ENCODE measurements around the gene HOXD11. TPM values are rescaled to one million over a fixed set of nuclear protein-coding genes. Genes with fewer than 3 reads are reported as not detected.

Gene HOXD11
- total and polyA plus RNA-seq, 2 of the 4 experiments (the other 2 are of a cell fraction): not detected

DNA sequence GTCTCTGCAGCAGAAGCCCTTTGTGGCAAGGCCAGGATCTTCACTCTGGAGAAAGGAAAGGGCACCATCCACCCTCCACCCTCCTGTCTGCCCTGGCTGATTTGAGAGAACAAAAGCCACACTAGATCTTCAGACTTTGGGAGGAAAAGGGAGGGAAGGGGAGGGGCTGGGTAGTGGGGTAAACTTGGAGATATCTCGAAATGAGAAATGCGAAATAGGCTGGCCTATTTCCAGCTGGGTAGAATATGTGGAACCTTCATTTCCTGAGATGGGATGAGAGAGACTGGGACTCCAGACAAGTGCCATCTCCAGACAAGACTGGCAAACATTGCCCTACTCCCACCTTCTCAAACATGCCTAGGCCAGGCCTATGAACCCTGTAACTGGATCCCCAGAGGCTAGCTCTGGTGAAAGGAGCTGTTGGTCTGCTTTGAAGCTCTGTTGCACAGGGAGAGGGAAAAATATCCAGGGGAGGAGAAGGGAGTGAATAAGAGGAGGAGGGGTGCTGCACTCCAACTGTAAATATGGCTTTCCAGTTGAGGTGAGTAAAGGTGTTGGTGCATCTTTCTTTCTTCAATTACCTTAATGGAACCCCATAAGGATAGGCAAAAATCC, 5.8 kb upstream of the HOXD11 start:
- Histone ChIP-seq H4K91ac (ENCODE audit: insufficient read depth, low read depth, low read length) (no peak overlapping the region), H2BK5ac (ENCODE audit: low read depth, low read length, poor library complexity, severe bottlenecking) (no peak overlapping the region), H2AFZ (replicated peaks; ENCODE audit: low read length, poor library complexity) (no peak overlapping the region), H3K79me1 (ENCODE audit: low read depth in 1 of 2, low read length in 2 of 2) (no peaks in the 10 kb centered on the region), H4K20me1 (ENCODE audit: insufficient read depth, low read length) (no peaks in the 10 kb centered on the region), H3K4me1 (ENCODE audit: control insufficient read depth, insufficient read depth, low read length) (peaks cover 3% of the 10 kb centered on the region; the same call in 1 of the 2 replicates), H2BK120ac (ENCODE audit: low read depth, low read length) (no peak overlapping the region), H2AK9ac (replicated peaks; ENCODE audit: low read depth, low read length, poor library complexity) (no peak overlapping the region), H3K4me3 (ENCODE audit: insufficient read depth, low read depth, low read length) (no peak overlapping the region), H3K4ac (ENCODE audit: low read depth, low read length) (no peak overlapping the region), H3K14ac (replicated peaks; ENCODE audit: low read depth, low read length) (no peak overlapping the region), H2BK15ac (ENCODE audit: low read depth, low read length) (no peak overlapping the region), H3K23ac (ENCODE audit: low read depth, low read length) (no peak overlapping the region), H3K56ac (ENCODE audit: extremely low read depth, insufficient read depth, low read length) (no peak overlapping the region), H3K9me3 (ENCODE audit: control insufficient read depth, insufficient read depth, low read length) (peaks cover 1% of the 10 kb centered on the region; the same call in 1 of the 2 replicates), H3K4me2 (ENCODE audit: low read depth, low read length) (no peak overlapping the region), H3K27ac (ENCODE audit: insufficient read depth, low read length) (no peak overlapping the region), H2BK20ac (ENCODE audit: low read depth, low read length) (no peak overlapping the region), H3K36me3 (ENCODE audit: control insufficient read depth, insufficient read depth, low read length) (no peaks in the 10 kb centered on the region), H3K9me1 (ENCODE audit: insufficient read depth, low read length) (no peaks in the 10 kb centered on the region), H2AK5ac (ENCODE audit: low read depth, low read length) (no peak overlapping the region), H3K18ac (ENCODE audit: low read depth, low read length) (no peak overlapping the region), H4K8ac (ENCODE audit: low read depth in 2 of 2, low read length in 2 of 2) (no peak overlapping the region), H3K9ac (ENCODE audit: low read depth, low read length) (no peak overlapping the region), H4K5ac (ENCODE audit: low read depth, low read length) (no peak overlapping the region), H3K27me3 (ENCODE audit: control insufficient read depth, insufficient read depth, low read length) (peaks cover 97% of the 10 kb centered on the region)
- ChIA-PET POLR2A (ENCODE audit: unreplicated experiment) (no interaction called here), CTCF (no interaction called here)
- WGBS, 2 experiments (ENCODE audit: extremely low coverage in 2 of 2, insufficient read length in 1 of 2): no CpG with 5 or more reads among the region's 2 CpGs
- in situ Hi-C loops (cut with MboI; ENCODE audit: low sequenced_read_pairs): no loop called here
- no TSS peak for BruUV-seq (replicated peaks)
- intact Hi-C loops (cut with micrococcal nuclease): no loop called here
- TF ChIP-seq CTCF (conservative IDR thresholded peaks at IDR 0.05; ENCODE audit: low read depth, low read length) (no peak), MAZ (IDR thresholded peaks at IDR 0.05; ENCODE audit: borderline replicate concordance, low read depth, low read length) (no peak), MXI1 (IDR thresholded peaks at IDR 0.05; ENCODE audit: borderline replicate concordance, low read depth, low read length) (no peak), POLR2A (IDR thresholded peaks at IDR 0.05; ENCODE audit: low read depth, low read length) (no peak), BHLHE40 (IDR thresholded peaks at IDR 0.05; ENCODE audit: low read depth, low read length) (no peak), RFX5 (IDR thresholded peaks at IDR 0.05; ENCODE audit: low read depth, low read length) (no peak), CHD1 (IDR thresholded peaks at IDR 0.05; ENCODE audit: low read depth, low read length) (no peak), RCOR1 (IDR thresholded peaks at IDR 0.05; ENCODE audit: insufficient replicate concordance, low read length) (no peak), FOS (IDR thresholded peaks at IDR 0.05; ENCODE audit: low read depth, low read length) (no peak), MAFK (IDR thresholded peaks at IDR 0.05; ENCODE audit: low read depth, low read length) (no peak), ELK1 (IDR thresholded peaks at IDR 0.05; ENCODE audit: borderline replicate concordance, low read depth, low read length) (no peak)
- no peak for DNase-seq
- ATAC-seq (ENCODE audit: low read depth): no peak
- dilution Hi-C loops (cut with HindIII; ENCODE audit: low sequenced_read_pairs, unreplicated experiment): no loop called here
